IMR-90 (cell line): ENCODE results near the gene RNF145. TPM values are rescaled to one million over a fixed set of nuclear protein-coding genes. Genes with fewer than 3 reads are reported as not detected.

ENCODE experiments used
- ATAC-seq: fragments of 200-7000 bp; cut with Tn5 transposase; 2 replicates; pipeline ENCODE4 v1.9.1; 2020; ENCODE audit warnings: low read depth, mild to moderate bottlenecking, moderate library complexity
- BruUV-seq: library from RNA; stranded (reverse); fragments of 400-500 nt; replicated peaks from 2 replicates; lab custom pipeline; 2021; lab: Mats Ljungman, UMichigan
- CTCF ChIA-PET: fragments of 300-600 bp; formaldehyde crosslinking; extraction: SDS; loops from one replicate; lab custom pipeline; 2021; ENCODE audit warnings: antibody characterized with exemption; lab: Yijun Ruan, JAX
- POLR2A ChIA-PET: fragments of 300-600 bp; sonication (Branson Sonifier 250); formaldehyde crosslinking; loops from one replicate; lab custom pipeline; 2022; ENCODE audit warnings: antibody characterized with exemption; ENCODE audit not compliant: unreplicated experiment; lab: Charles Lee
- DNase-seq: peaks from one replicate; pipeline ENCODE4 v3.0.0; 2013
- H2AFZ ChIP-seq: replicated peaks from 2 replicates; pipeline ENCODE3; 2013; ENCODE audit warnings: low read length, mild to moderate bottlenecking; ENCODE audit not compliant: poor library complexity
- H2AK5ac ChIP-seq: 2 replicates; pipeline ENCODE4 v1.6.1; 2013; ENCODE audit warnings: low read depth, low read length, inconsistent platforms
- H2AK9ac ChIP-seq: replicated peaks from 2 replicates; pipeline ENCODE3; 2013; ENCODE audit warnings: mild to moderate bottlenecking, low read depth, low read length, moderate library complexity; ENCODE audit not compliant: poor library complexity
- H2BK120ac ChIP-seq: 2 replicates; pipeline ENCODE4 v1.6.1; 2013; ENCODE audit warnings: low read depth, low read length, inconsistent platforms
- H2BK15ac ChIP-seq: 3 replicates; pipeline ENCODE4 v1.6.1; 2013; ENCODE audit warnings: low read depth, low read length, inconsistent platforms
- H2BK20ac ChIP-seq: 2 replicates; pipeline ENCODE4 v1.6.1; 2013; ENCODE audit warnings: low read depth, mild to moderate bottlenecking, inconsistent platforms, low read length, moderate library complexity
- H2BK5ac ChIP-seq: 2 replicates; pipeline ENCODE4 v1.6.1; 2013; ENCODE audit warnings: mild to moderate bottlenecking, low read depth, low read length, inconsistent platforms; ENCODE audit not compliant: poor library complexity, severe bottlenecking
- H3K14ac ChIP-seq: replicated peaks from 2 replicates; pipeline ENCODE4 v1.6.1; 2013; ENCODE audit warnings: low read depth, low read length, inconsistent platforms
- H3K18ac ChIP-seq: 2 replicates; pipeline ENCODE4 v1.6.1; 2013; ENCODE audit warnings: low read depth, low read length, control low read depth
- H3K23ac ChIP-seq: 2 replicates; pipeline ENCODE4 v1.6.1; 2013; ENCODE audit warnings: low read depth, low read length, inconsistent platforms
- H3K27ac ChIP-seq: 2 replicates; pipeline ENCODE4 v1.5.1; 2013; ENCODE audit warnings: mild to moderate bottlenecking, control low read depth, low read length; ENCODE audit not compliant: insufficient read depth
- H3K27me3 ChIP-seq: 2 replicates; pipeline ENCODE4 v1.6.1; 2013; ENCODE audit warnings: low read length; ENCODE audit not compliant: control insufficient read depth, insufficient read depth
- H3K36me3 ChIP-seq: 2 replicates; pipeline ENCODE4 v1.6.1; 2013; ENCODE audit warnings: low read length, mixed read lengths; ENCODE audit not compliant: control insufficient read depth, insufficient read depth
- H3K4ac ChIP-seq: 2 replicates; pipeline ENCODE4 v1.6.1; 2013; ENCODE audit warnings: low read depth, low read length, inconsistent platforms
- H3K4me1 ChIP-seq: 2 replicates; pipeline ENCODE4 v1.6.1; 2013; ENCODE audit warnings: low read length, mixed read lengths; ENCODE audit not compliant: control insufficient read depth, insufficient read depth
- H3K4me2 ChIP-seq: 2 replicates; pipeline ENCODE4 v1.6.1; 2013; ENCODE audit warnings: low read depth, mild to moderate bottlenecking, control low read depth, low read length, moderate library complexity
- H3K4me3 ChIP-seq: 2 replicates; pipeline ENCODE4 v1.5.1; 2013; ENCODE audit warnings: low read depth, mild to moderate bottlenecking, control low read depth, low read length, moderate library complexity; ENCODE audit not compliant: insufficient read depth
- H3K56ac ChIP-seq: 2 replicates; pipeline ENCODE4 v1.6.1; 2013; ENCODE audit warnings: low read length, inconsistent platforms; ENCODE audit not compliant: insufficient read depth; ENCODE audit errors: extremely low read depth
- H3K79me1 ChIP-seq, 2 experiments: 2 replicates each; pipeline ENCODE4 v1.6.1; 2013; ENCODE audit warnings: low read length in 2 of 2, inconsistent platforms in 1 of 2, low read depth in 1 of 2
- H3K9ac ChIP-seq: 2 replicates; pipeline ENCODE4 v1.6.1; 2013; ENCODE audit warnings: low read depth, low read length, control low read depth
- H3K9me1 ChIP-seq: 2 replicates; pipeline ENCODE4 v1.6.1; 2013; ENCODE audit warnings: low read length, inconsistent platforms; ENCODE audit not compliant: insufficient read depth
- H3K9me3 ChIP-seq: 2 replicates; pipeline ENCODE4 v1.6.1; 2013; ENCODE audit warnings: low read length; ENCODE audit not compliant: control insufficient read depth, insufficient read depth
- H4K20me1 ChIP-seq: 2 replicates; pipeline ENCODE4 v1.6.1; 2013; ENCODE audit warnings: low read length, inconsistent platforms; ENCODE audit not compliant: insufficient read depth
- H4K5ac ChIP-seq: 2 replicates; pipeline ENCODE4 v1.6.1; 2013; ENCODE audit warnings: mild to moderate bottlenecking, low read depth, low read length, control low read depth
- H4K8ac ChIP-seq, 2 experiments: 2 replicates each; pipeline ENCODE4 v1.6.1; 2013; ENCODE audit warnings: low read depth in 2 of 2, low read length in 2 of 2, control low read depth in 1 of 2, inconsistent platforms in 1 of 2
- H4K91ac ChIP-seq: 2 replicates; pipeline ENCODE4 v1.6.1; 2013; ENCODE audit warnings: low read depth, low read length, inconsistent platforms; ENCODE audit not compliant: insufficient read depth
- POLR2A ChIP-seq: IDR thresholded peaks from 2 replicates; pipeline ENCODE4 v1.6.1; 2012; ENCODE audit warnings: mild to moderate bottlenecking, low read depth, low read length
- RAD21 ChIP-seq: IDR thresholded peaks from 2 replicates; pipeline ENCODE4 v1.6.1; 2012; ENCODE audit warnings: low read length, improper control_type of control experiment
- WGBS, 2 experiments: methylation state at CpG; one replicate each; pipeline versions ENCODE4 v1.1.5 to v1.1.7; 2013; ENCODE audit warnings: missing lambda C conversion rate in 2 of 2; ENCODE audit not compliant: insufficient read length in 1 of 2; ENCODE audit errors: extremely low coverage in 2 of 2; 5-methylcytosine and 5-hydroxymethylcytosine counted together
- dilution Hi-C: fragments of 300-500 bp; cut with HindIII; formaldehyde crosslinking; loops from one replicate; pipeline ENCODE4 v1.14.3; 2018; ENCODE audit warnings: low sequenced_read_pairs; ENCODE audit not compliant: unreplicated experiment
- in situ Hi-C: fragments of 300-500 bp; cut with MboI; formaldehyde crosslinking; loops from 3 replicates; pipeline ENCODE4 v1.14.3; 2019; ENCODE audit warnings: low sequenced_read_pairs, inconsistent platforms, mixed read lengths
- intact Hi-C: fragments of 100-400 bp; cut with micrococcal nuclease; formaldehyde crosslinking; loops from 2 replicates; pipeline ENCODE4 v1.10.0; 2022
- polyA plus RNA-seq, 3 experiments: library from polyadenylated mRNA; depleted of rRNA; stranded (reverse); fragments of >200 nt; gene quantifications; 2 replicates each; pipeline ENCODE4 v1.2.3, GENCODE V29; 2012; ENCODE audit warnings: low replicate concordance in 1 of 3
- total RNA-seq: library from RNA; depleted of rRNA; stranded (reverse); fragments of >200 nt; gene quantifications from 2 replicates; pipeline ENCODE4 v1.2.3, GENCODE V29; 2012

RNF145 gene
- total and polyA plus RNA-seq, 2 of the 4 experiments (the other 2 are of a cell fraction), result 50.0 to 57.0 TPM

GRCh38 chr5:159185773-159186172, 23.6 kb downstream of the RNF145 start:
- H3K4me1 ChIP-seq, result peaks cover 28% of the 10 kb centered on the region
- H3K23ac ChIP-seq, result peak overlapping the region; percentile 10; the same call in 1 of the 2 replicates
- H2AK5ac ChIP-seq, result peak overlapping the region; percentile 92
- H3K27ac ChIP-seq, result peak overlapping the region; percentile 97
- ATAC-seq (no peak), DNase-seq (no peak)
- no peak overlapping the region for H3K4me2 ChIP-seq
- peak overlapping the region; percentile 26; the same call in 1 of the 3 replicates for H2BK15ac ChIP-seq
- no TSS peak for BruUV-seq
- in situ Hi-C loops, result loop anchor here (25.0 kb wide), 1 partner anchor 1623 kb away; no protein-coding TSS in a partner anchor
- H3K4ac ChIP-seq, result peak overlapping the region; percentile 82
- H3K79me1 ChIP-seq, result peaks cover 16 to 39% of the 10 kb centered on the region in 2 experiments
- intact Hi-C loops, result loop anchor here (2.0 kb wide), 1 partner anchor 21 kb away; no protein-coding TSS in a partner anchor
- H3K27me3 ChIP-seq, result no peaks in the 10 kb centered on the region
- TF ChIP-seq POLR2A (0 out of 2 replicates have a peak, but pooled peaks have one; percentile 23), RAD21 (no peak)
- peak overlapping the region; percentile 65 for H3K18ac ChIP-seq
- peak overlapping the region; percentile 97 for H2BK5ac ChIP-seq
- ChIA-PET POLR2A (no interaction called here), CTCF (interaction anchor here (1.1 kb wide), 1 partner anchor 11 kb away, joined by 3 read pairs; no protein-coding TSS in a partner anchor)
- peaks cover 23% of the 10 kb centered on the region for H3K36me3 ChIP-seq
- peak overlapping the region; percentile 82 for H4K91ac ChIP-seq
- H2BK120ac ChIP-seq, result peak overlapping the region; percentile 93
- peak overlapping the region; percentile 58 to 80 for H4K8ac ChIP-seq
- H3K9me3 ChIP-seq, result no peaks in the 10 kb centered on the region
- H3K14ac ChIP-seq, result peak overlapping the region; percentile 67
- H4K20me1 ChIP-seq, result no peaks in the 10 kb centered on the region
- H3K4me3 ChIP-seq, result no peak overlapping the region
- peak overlapping the region; percentile 39; the same call in 1 of the 2 replicates for H3K56ac ChIP-seq
- no peak overlapping the region for H2AFZ ChIP-seq
- H3K9ac ChIP-seq, result peak overlapping the region; percentile 60; the same call in 1 of the 2 replicates
- dilution Hi-C loops, result no loop called here
- H4K5ac ChIP-seq, result peak overlapping the region; percentile 96
- H2BK20ac ChIP-seq, result peak overlapping the region; percentile 57
- no peak overlapping the region for H2AK9ac ChIP-seq
- 100% methylated on average over 1 of the region's 10 CpGs; no CpG with 5 or more reads in 1 of the 2 experiments for WGBS, 2 experiments
- H3K9me1 ChIP-seq, result 0 out of 2 replicates have a peak, but pooled peaks cover under 1% of the 10 kb centered on the region
